Fibroblast of the aortic adventitia (primary cell): ENCODE measurements around the gene HTT. TPM values are rescaled to one million over a fixed set of nuclear protein-coding genes. Genes with fewer than 3 reads are reported as not detected.
"Not testable (repeated sequence)": the region's sequence is repeated elsewhere in the genome, so short reads cannot be mapped to it uniquely, and the experiment has no call there.

Experiments
- DNase-seq: peaks from one replicate; pipeline ENCODE4 v3.0.0-alpha.2; 2010; ENCODE audit warnings: low read depth
- H3K4me3 ChIP-seq: 2 replicates; pipeline ENCODE4 v1.5.1; 2011; ENCODE audit warnings: low read depth, mild to moderate bottlenecking, control low read depth, low read length, moderate library complexity
- CTCF ChIP-seq: IDR thresholded peaks from 2 replicates; pipeline ENCODE4 v1.5.1; 2011; ENCODE audit warnings: mild to moderate bottlenecking, low read length, control low read depth, inconsistent platforms; ENCODE audit not compliant: insufficient read depth
- total RNA-seq: library from RNA; depleted of rRNA; stranded (reverse); fragments of >200 nt; gene quantifications from 2 replicates; pipeline ENCODE4 v1.2.3, GENCODE V29; 2012; ENCODE audit warnings: low replicate concordance

Gene HTT
- total RNA-seq, 1 donor = 49.9 TPM

- DNase-seq = no peak
- TF ChIP-seq CTCF = no peak
- no peak overlapping the region for H3K4me3 ChIP-seq
Observed at GRCh38 chr4:3046623-3047022, 27.9 kb upstream of the HTT start.

- peak; percentile 46 for DNase-seq
- no peak overlapping the region for H3K4me3 ChIP-seq
- peak; percentile 81 for TF ChIP-seq CTCF
Observed at GRCh38 chr4:3047464-3048286, 26.8 kb upstream of the HTT start.

GRCh38 chr4:3051141-3051897, 23.2 kb upstream of the HTT start:
- DNase-seq, H3K4me3 ChIP-seq: not testable (repeated sequence)

- no peak for TF ChIP-seq CTCF
- H3K4me3 ChIP-seq = no peak overlapping the region
- no peak for DNase-seq
Observed at GRCh38 chr4:3054169-3054759, 20.2 kb upstream of the HTT start.

GRCh38 chr4:3059943-3060342, 14.5 kb upstream of the HTT start:
- H3K4me3 ChIP-seq = no peak overlapping the region
- no peak for DNase-seq

GRCh38 chr4:3060946-3061345, 13.5 kb upstream of the HTT start:
- DNase-seq = no peak
- no peak overlapping the region for H3K4me3 ChIP-seq
- no peak for TF ChIP-seq CTCF

More at GRCh38 chr4:3059943-3060342, 14.5 kb upstream of the HTT start:
- TF ChIP-seq CTCF = no peak

- TF ChIP-seq CTCF = no peak
- H3K4me3 ChIP-seq = no peak overlapping the region
- DNase-seq = peak; percentile 37
Observed at GRCh38 chr4:3062471-3062870, 12.0 kb upstream of the HTT start.
